ENCODE measurements around the gene PTPRK. TPM values are rescaled to one million over a fixed set of nuclear protein-coding genes. Genes with fewer than 3 reads are reported as not detected.

PTPRK gene
- total RNA-seq, 4 donors from 2014 or later = 7.3 to 22.9 (median 13.0) TPM

GRCh38 chr6:128367437-128367836, 153.0 kb downstream of the PTPRK start:
- intact Hi-C loops (cut with DNase I; ENCODE audit: low total_unique reads) = no loop called here

GRCh38 chr6:128365520-128366160, 154.8 kb downstream of the PTPRK start:
- no peaks in the 10 kb centered on the region for H3K27me3 ChIP-seq
- H3K9me3 ChIP-seq = no peaks in the 10 kb centered on the region
- H3K36me3 ChIP-seq = no peaks in the 10 kb centered on the region
- TF ChIP-seq CTCF (IDR thresholded peaks at IDR 0.05 in 4 of 5, conservative IDR thresholded peaks at IDR 0.05 in 1 of 5) = no peak
- TF ChIP-seq POLR2A (IDR thresholded peaks at IDR 0.05) = no peak
- no peak overlapping the region for H3K4me3 ChIP-seq
- ATAC-seq (no peak), DNase-seq (no peak)
- in situ Hi-C loops (cut with MboI; ENCODE audit: low sequenced_read_pairs in 4 of 4) (no loop called here), intact Hi-C loops (cut with DNase I; ENCODE audit: low total_unique reads) (no loop called here)
- H3K4me1 ChIP-seq = peaks cover 4 to 17% of the 10 kb centered on the region in 2 donors
- no peak overlapping the region for H3K27ac ChIP-seq

More at GRCh38 chr6:128367437-128367836, 153.0 kb downstream of the PTPRK start:
- H3K36me3 ChIP-seq = no peaks in the 10 kb centered on the region
- no peaks in the 10 kb centered on the region for H3K9me3 ChIP-seq
- DNase-seq = no peak
- in situ Hi-C loops (cut with MboI; ENCODE audit: low sequenced_read_pairs in 4 of 4) = no loop called here
- no peak overlapping the region for H3K4me3 ChIP-seq
- no peak overlapping the region for H3K27ac ChIP-seq
- H3K4me1 ChIP-seq = peaks cover 4 to 17% of the 10 kb centered on the region in 2 donors
- TF ChIP-seq POLR2A (IDR thresholded peaks at IDR 0.05) = no peak
- TF ChIP-seq CTCF (IDR thresholded peaks at IDR 0.05 in 4 of 5, conservative IDR thresholded peaks at IDR 0.05 in 1 of 5) = no peak
- no peak for ATAC-seq
- H3K27me3 ChIP-seq = no peaks in the 10 kb centered on the region

- DNase-seq (no peak), ATAC-seq (no peak)
- Histone ChIP-seq H3K4me3 (no peak overlapping the region), H3K27ac (no peak overlapping the region), H3K4me1 (peaks cover 0 to 13% of the 10 kb centered on the region in 2 donors), H3K36me3 (no peaks in the 10 kb centered on the region), H3K9me3 (no peaks in the 10 kb centered on the region), H3K27me3 (no peaks in the 10 kb centered on the region)
- TF ChIP-seq POLR2A (IDR thresholded peaks at IDR 0.05) = no peak
- no peak for TF ChIP-seq CTCF (IDR thresholded peaks at IDR 0.05 in 4 of 5, conservative IDR thresholded peaks at IDR 0.05 in 1 of 5)
- intact Hi-C loops (cut with DNase I; ENCODE audit: low total_unique reads) (no loop called here), in situ Hi-C loops (cut with MboI; ENCODE audit: low sequenced_read_pairs in 4 of 4) (no loop called here)
Observed at GRCh38 chr6:128364766-128365519, 155.5 kb downstream of the PTPRK start.

GRCh38 chr6:128363020-128363813, 157.2 kb downstream of the PTPRK start:
- no peak for TF ChIP-seq POLR2A (IDR thresholded peaks at IDR 0.05)
- no peak for TF ChIP-seq CTCF (IDR thresholded peaks at IDR 0.05 in 4 of 5, conservative IDR thresholded peaks at IDR 0.05 in 1 of 5)
- H3K27me3 ChIP-seq = no peaks in the 10 kb centered on the region
- DNase-seq (no peak), ATAC-seq (no peak)
- in situ Hi-C loops (cut with MboI; ENCODE audit: low sequenced_read_pairs in 4 of 4) (no loop called here), intact Hi-C loops (cut with DNase I; ENCODE audit: low total_unique reads) (no loop called here)
- no peaks in the 10 kb centered on the region for H3K36me3 ChIP-seq
- H3K4me1 ChIP-seq = peaks cover 5 to 13% of the 10 kb centered on the region in 2 donors
- no peak overlapping the region for H3K4me3 ChIP-seq
- no peak overlapping the region for H3K27ac ChIP-seq
- H3K9me3 ChIP-seq = no peaks in the 10 kb centered on the region
